ENCODE data around the gene PLXND1. TPM values are rescaled to one million over a fixed set of nuclear protein-coding genes. Genes with fewer than 3 reads are reported as not detected.
"Not testable (repeated sequence)": the region's sequence is repeated elsewhere in the genome, so short reads cannot be mapped to it uniquely, and the experiment has no call there.

PLXND1 gene
- polyA plus RNA-seq, 1 donor from 2014 or later: 0.05 TPM

- H3K4me3 ChIP-seq (ENCODE audit: low read length); H4K20me1 ChIP-seq (ENCODE audit: insufficient read depth); H3K27ac ChIP-seq (ENCODE audit: low read length); H3F3A ChIP-seq (ENCODE audit: insufficient read depth, low read length, poor library complexity, severe bottlenecking); H3K4me2 ChIP-seq (ENCODE audit: low read length); H3K79me2 ChIP-seq (replicated peaks; ENCODE audit: insufficient read depth, low read length); H3K9ac ChIP-seq (ENCODE audit: low read length); H3K9me3 ChIP-seq (ENCODE audit: low read length); H3K36me3 ChIP-seq (ENCODE audit: insufficient read depth, low read length); H2AFZ ChIP-seq (ENCODE audit: low read depth, low read length); H3K9me2 ChIP-seq (ENCODE audit: insufficient read depth, low read length): not testable (repeated sequence)
- peaks cover 25% of the 10 kb centered on the region for H3K27me3 ChIP-seq (ENCODE audit: insufficient read depth, low read depth, low read length)
Observed at GRCh38 chr3:129610794-129611445, 4.4 kb upstream of the PLXND1 start.

- no peaks in the 10 kb centered on the region for H3K9me2 ChIP-seq (ENCODE audit: insufficient read depth, low read length)
- TF ChIP-seq POLR2AphosphoS5 (IDR thresholded peaks at IDR 0.05) (no peak), CTCF (IDR thresholded peaks at IDR 0.05; ENCODE audit: poor library complexity, severe bottlenecking) (no peak), RAD21 (conservative IDR thresholded peaks at IDR 0.05) (no peak), REST (IDR thresholded peaks at IDR 0.05; ENCODE audit: borderline replicate concordance) (no peak), SMC3 (conservative IDR thresholded peaks at IDR 0.05; ENCODE audit: poor library complexity) (no peak), EP300 (conservative IDR thresholded peaks at IDR 0.05; ENCODE audit: poor library complexity, severe bottlenecking) (no peak), EZH2 (IDR thresholded peaks at IDR 0.05; ENCODE audit: borderline replicate concordance, insufficient read depth, low read length, poor library complexity, severe bottlenecking) (no peak), TAF1 (IDR thresholded peaks at IDR 0.05; ENCODE audit: low read depth) (no peak), MXI1 (conservative IDR thresholded peaks at IDR 0.05; ENCODE audit: poor library complexity, severe bottlenecking) (no peak)
- H3K9ac ChIP-seq (ENCODE audit: low read length): no peak overlapping the region
- peaks cover 32% of the 10 kb centered on the region for H3K27me3 ChIP-seq (ENCODE audit: insufficient read depth, low read depth, low read length)
- no peak overlapping the region for H2AFZ ChIP-seq (ENCODE audit: low read depth, low read length)
- H3K79me2 ChIP-seq (replicated peaks; ENCODE audit: insufficient read depth, low read length): no peaks in the 10 kb centered on the region
- no peaks in the 10 kb centered on the region for H4K20me1 ChIP-seq (ENCODE audit: insufficient read depth)
- no peak overlapping the region for H3K27ac ChIP-seq (ENCODE audit: low read length)
- H3K36me3 ChIP-seq (ENCODE audit: insufficient read depth, low read length): no peaks in the 10 kb centered on the region
- H3K4me2 ChIP-seq (ENCODE audit: low read length): no peak overlapping the region
- H3F3A ChIP-seq (ENCODE audit: insufficient read depth, low read length, poor library complexity, severe bottlenecking): no peaks in the 10 kb centered on the region
- H3K9me3 ChIP-seq (ENCODE audit: low read length): no peaks in the 10 kb centered on the region
- no peak overlapping the region for H3K4me3 ChIP-seq (ENCODE audit: low read length)
Observed at GRCh38 chr3:129610276-129610675, 3.8 kb upstream of the PLXND1 start.
